CD4-positive, alpha-beta T cell (primary cell): ENCODE data around the gene SMOC2. TPM values are rescaled to one million over a fixed set of nuclear protein-coding genes. Genes with fewer than 3 reads are reported as not detected.

Experiments used
- ATAC-seq: fragments of 200-7000 bp; cut with Tn5 transposase; one replicate; pipeline ENCODE4 v1.10.0; 2022; ENCODE audit warnings: mild to moderate bottlenecking; ENCODE audit not compliant: poor library complexity
- CTCF ChIA-PET: fragments of 350-600 bp; sonication (Branson Sonifier 250); formaldehyde crosslinking; loops from one replicate; lab custom pipeline; 2021; ENCODE audit warnings: antibody characterized with exemption, inconsistent platforms; lab: Charles Lee
- POLR2A ChIA-PET: fragments of 350-600 bp; sonication (Branson Sonifier 250); formaldehyde crosslinking; loops from one replicate; lab custom pipeline; 2021; ENCODE audit warnings: antibody characterized with exemption, inconsistent platforms; lab: Charles Lee
- DNase-seq, 14 experiments: peaks; one replicate each; pipeline ENCODE4 v3.0.0-alpha.2; 2013 to 2020; ENCODE audit warnings: mixed read lengths in 2 of 14
- H3K27ac ChIP-seq, 2 donors: one replicate each; pipeline versions ENCODE4 v1.5.1 to v1.7.0; 2013; ENCODE audit warnings: low read length in 2 of 2, low read depth in 1 of 2, mild to moderate bottlenecking in 1 of 2
- H3K27me3 ChIP-seq, 2 experiments: 1 replicate in 1 of 2; 2 replicates in 1 of 2; pipeline versions ENCODE4 v1.6.1 to v1.7.0; 2013; ENCODE audit warnings: low read length in 2 of 2, control low read depth in 1 of 2, mild to moderate bottlenecking in 1 of 2, moderate library complexity in 1 of 2; ENCODE audit not compliant: insufficient read depth in 2 of 2, control insufficient read depth in 1 of 2
- H3K36me3 ChIP-seq: one replicate; pipeline ENCODE4 v1.6.1; 2013; ENCODE audit warnings: low read length, control low read depth; ENCODE audit not compliant: insufficient read depth
- H3K4me1 ChIP-seq: one replicate; pipeline ENCODE4 v1.6.1; 2013; ENCODE audit warnings: low read length, control low read depth; ENCODE audit not compliant: insufficient read depth
- H3K4me3 ChIP-seq: one replicate; pipeline ENCODE4 v1.5.1; 2013; ENCODE audit warnings: mild to moderate bottlenecking, low read length, moderate library complexity
- H3K9me3 ChIP-seq, 2 experiments: 1 replicate in 1 of 2; 2 replicates in 1 of 2; pipeline versions ENCODE4 v1.6.1 to v1.7.0; 2013; ENCODE audit warnings: low read length in 2 of 2, mild to moderate bottlenecking in 2 of 2, control low read depth in 1 of 2, moderate library complexity in 1 of 2; ENCODE audit not compliant: control insufficient read depth in 1 of 2, insufficient read depth in 1 of 2
- H3K27ac Mint-ChIP-seq: one replicate; pipeline ENCODE4 v1.8.0; 2020; ENCODE audit warnings: mixed read lengths
- H3K27me3 Mint-ChIP-seq: one replicate; pipeline ENCODE4 v1.8.0; 2021; ENCODE audit warnings: mixed read lengths
- H3K36me3 Mint-ChIP-seq: one replicate; pipeline ENCODE4 v1.8.0; 2021; ENCODE audit warnings: low read depth, mixed read lengths
- H3K4me1 Mint-ChIP-seq: one replicate; pipeline ENCODE4 v1.8.0; 2021; ENCODE audit warnings: low read depth, mixed read lengths
- H3K4me3 Mint-ChIP-seq: one replicate; pipeline ENCODE4 v1.8.0; 2020; ENCODE audit warnings: mild to moderate bottlenecking, mixed read lengths
- H3K9me3 Mint-ChIP-seq: one replicate; pipeline ENCODE4 v1.8.0; 2020; ENCODE audit warnings: mixed read lengths
- intact Hi-C, 2 experiments: fragments of 100-400 bp; cut with DNase I in 1 of 2; cut with micrococcal nuclease in 1 of 2; formaldehyde crosslinking; loops; one replicate each; pipeline versions ENCODE4 v1.15.1 to v1.9.0; 2023 to 2025; cut with DNase I, micrococcal nuclease
- total RNA-seq, 174 experiments: library from RNA in 2 of 174; stranded (reverse) in 2 of 174; gene quantifications; one replicate each; pipeline ENCODE4 v1.2.3 and lab custom pipeline; 2021 to 2026
- TF ChIP-seq, protein P1 (sequence below): fragments of 200-600 bp; IDR thresholded peaks from one replicate; pipeline ENCODE4 v1.8.0; 2022; ENCODE audit warnings: antibody characterized with exemption, mild to moderate bottlenecking

The SMOC2 gene
- total RNA-seq, 2 experiments from 2014 or later: not detected

DNA sequence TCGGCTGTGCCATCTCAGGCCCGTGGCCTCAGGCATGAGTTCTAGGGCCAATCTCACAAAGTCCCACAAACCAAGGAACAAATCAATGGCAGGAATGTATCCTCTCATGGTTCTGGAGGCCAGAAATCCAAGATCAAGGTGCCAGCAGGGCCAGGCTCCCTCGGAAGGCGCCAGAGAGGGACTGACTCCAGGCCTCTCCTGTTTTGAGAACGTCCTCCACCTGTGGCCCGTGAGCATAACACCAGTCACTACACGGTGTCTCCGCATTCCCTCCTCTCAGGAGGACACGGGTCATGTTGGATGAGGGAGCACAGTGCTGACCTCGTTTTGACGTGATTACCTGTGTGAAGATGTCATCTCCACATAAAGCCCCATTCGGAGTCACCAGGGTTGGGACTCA is 45.0 kb upstream of the SMOC2 start:
- Histone ChIP-seq H3K27ac (no peak overlapping the region), H3K36me3 (no peaks in the 10 kb centered on the region), H3K9me3 (peaks cover 0 to 19% of the 10 kb centered on the region in 2 experiments), H3K27me3 (no peaks in the 10 kb centered on the region), H3K4me3 (no peak overlapping the region), H3K4me1 (no peaks in the 10 kb centered on the region)
- H3K4me1 Mint-ChIP-seq: no peaks in the 10 kb centered on the region
- peaks cover 7% of the 10 kb centered on the region for H3K27me3 Mint-ChIP-seq
- no peaks in the 10 kb centered on the region for H3K36me3 Mint-ChIP-seq
- no peak overlapping the region for H3K27ac Mint-ChIP-seq
- intact Hi-C loops: no loop called here
- H3K9me3 Mint-ChIP-seq: no peaks in the 10 kb centered on the region
- ATAC-seq (no peak), DNase-seq (no peak)
- TF ChIP-seq, protein P1, sequence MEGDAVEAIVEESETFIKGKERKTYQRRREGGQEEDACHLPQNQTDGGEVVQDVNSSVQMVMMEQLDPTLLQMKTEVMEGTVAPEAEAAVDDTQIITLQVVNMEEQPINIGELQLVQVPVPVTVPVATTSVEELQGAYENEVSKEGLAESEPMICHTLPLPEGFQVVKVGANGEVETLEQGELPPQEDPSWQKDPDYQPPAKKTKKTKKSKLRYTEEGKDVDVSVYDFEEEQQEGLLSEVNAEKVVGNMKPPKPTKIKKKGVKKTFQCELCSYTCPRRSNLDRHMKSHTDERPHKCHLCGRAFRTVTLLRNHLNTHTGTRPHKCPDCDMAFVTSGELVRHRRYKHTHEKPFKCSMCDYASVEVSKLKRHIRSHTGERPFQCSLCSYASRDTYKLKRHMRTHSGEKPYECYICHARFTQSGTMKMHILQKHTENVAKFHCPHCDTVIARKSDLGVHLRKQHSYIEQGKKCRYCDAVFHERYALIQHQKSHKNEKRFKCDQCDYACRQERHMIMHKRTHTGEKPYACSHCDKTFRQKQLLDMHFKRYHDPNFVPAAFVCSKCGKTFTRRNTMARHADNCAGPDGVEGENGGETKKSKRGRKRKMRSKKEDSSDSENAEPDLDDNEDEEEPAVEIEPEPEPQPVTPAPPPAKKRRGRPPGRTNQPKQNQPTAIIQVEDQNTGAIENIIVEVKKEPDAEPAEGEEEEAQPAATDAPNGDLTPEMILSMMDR: no peak
- no peak overlapping the region for H3K4me3 Mint-ChIP-seq
- ChIA-PET POLR2A (no interaction called here), CTCF (no interaction called here)

DNA sequence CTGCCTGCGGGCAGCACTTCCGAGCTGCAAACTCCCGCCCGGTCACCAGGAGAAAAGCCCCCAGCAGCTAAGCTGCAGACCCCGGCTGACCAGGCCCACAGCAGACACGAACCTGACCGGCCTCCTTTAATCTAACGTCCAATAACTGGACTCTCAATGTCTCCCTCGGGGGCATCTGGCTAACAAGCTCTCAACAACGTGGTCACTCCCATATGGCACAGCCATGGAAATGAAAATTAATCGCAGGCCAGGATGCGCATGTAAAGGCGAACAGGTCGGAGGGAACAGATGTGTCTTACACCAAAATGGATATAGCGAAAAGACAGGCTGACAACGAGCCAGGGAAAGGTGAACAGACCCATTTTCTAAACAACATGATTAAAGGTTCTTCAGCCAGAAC is 44.4 kb upstream of the SMOC2 start:
- Histone ChIP-seq H3K27ac (no peak overlapping the region), H3K36me3 (no peaks in the 10 kb centered on the region), H3K27me3 (no peaks in the 10 kb centered on the region), H3K4me1 (no peaks in the 10 kb centered on the region), H3K4me3 (no peak overlapping the region), H3K9me3 (peaks cover 0 to 17% of the 10 kb centered on the region in 2 experiments)
- POLR2A ChIA-PET: no interaction called here
- intact Hi-C loops: no loop called here
- ATAC-seq (no peak), DNase-seq (no peak)
- TF ChIP-seq, protein P1: no peak
- Mint-ChIP-seq H3K27ac (no peak overlapping the region), H3K4me3 (no peak overlapping the region), H3K4me1 (no peaks in the 10 kb centered on the region), H3K9me3 (no peaks in the 10 kb centered on the region), H3K36me3 (no peaks in the 10 kb centered on the region), H3K27me3 (peaks cover 7% of the 10 kb centered on the region)
- CTCF ChIA-PET: no interaction called here

DNA sequence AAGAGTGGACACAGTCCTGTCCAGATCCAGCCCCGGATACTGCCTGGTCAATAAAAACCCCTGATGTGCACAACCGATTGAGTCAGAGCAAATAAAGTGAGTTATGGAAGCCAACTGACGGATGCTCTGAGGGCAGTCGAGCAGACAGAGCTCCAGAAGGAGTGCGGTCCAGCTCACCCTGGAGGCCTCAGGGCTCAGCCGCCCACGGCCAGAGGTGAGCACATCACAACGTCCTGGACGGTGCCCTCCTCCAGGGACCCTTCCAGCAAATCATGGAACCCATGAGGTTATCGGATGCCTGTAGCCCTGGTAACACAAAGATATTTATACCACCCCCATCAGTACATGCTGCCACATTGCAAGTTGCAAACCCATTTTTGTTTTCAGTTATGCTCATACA is 44.0 kb upstream of the SMOC2 start:
- peaks cover 7% of the 10 kb centered on the region for H3K27me3 Mint-ChIP-seq
- ATAC-seq (no peak), DNase-seq (no peak)
- no peaks in the 10 kb centered on the region for H3K4me1 ChIP-seq
- H3K27ac ChIP-seq: no peak overlapping the region
- H3K4me3 ChIP-seq: no peak overlapping the region
- no peaks in the 10 kb centered on the region for H3K27me3 ChIP-seq
- TF ChIP-seq, protein P1: no peak
- H3K9me3 Mint-ChIP-seq: no peaks in the 10 kb centered on the region
- no peak overlapping the region for H3K4me3 Mint-ChIP-seq
- H3K4me1 Mint-ChIP-seq: no peaks in the 10 kb centered on the region
- CTCF ChIA-PET: no interaction called here
- no peaks in the 10 kb centered on the region for H3K36me3 ChIP-seq
- intact Hi-C loops: no loop called here
- no peaks in the 10 kb centered on the region for H3K36me3 Mint-ChIP-seq
- H3K27ac Mint-ChIP-seq: no peak overlapping the region
- POLR2A ChIA-PET: no interaction called here
- peaks cover 0 to 17% of the 10 kb centered on the region in 2 experiments for H3K9me3 ChIP-seq
